GM12864 (cell line): ENCODE data around the gene KTN1.

ENCODE experiments used
- DNase-seq: peaks from one replicate; pipeline ENCODE4 v3.0.0-alpha.2; 2011; ENCODE audit warnings: low read depth
- H3K4me3 ChIP-seq: 2 replicates; pipeline ENCODE4 v1.5.1; 2011; ENCODE audit warnings: mild to moderate bottlenecking, low read depth, low read length, control low read depth
- CTCF ChIP-seq: IDR thresholded peaks from 2 replicates; pipeline ENCODE4 v1.5.1; 2011; ENCODE audit warnings: low read depth, mild to moderate bottlenecking, moderate library complexity, low read length, control low read depth, inconsistent platforms; ENCODE audit errors: missing control alignments

The KTN1 gene

GRCh38 chr14:55641290-55641689, 61.3 kb downstream of the KTN1 start:
- DNase-seq, result no peak
- TF ChIP-seq CTCF, result no peak
- H3K4me3 ChIP-seq, result no peak overlapping the region

GRCh38 chr14:55641954-55642353, 61.9 kb downstream of the KTN1 start:
- no peak for DNase-seq
- no peak for TF ChIP-seq CTCF
- H3K4me3 ChIP-seq, result no peak overlapping the region

- TF ChIP-seq CTCF, result no peak
- no peak for DNase-seq
- H3K4me3 ChIP-seq, result no peak overlapping the region
Measured at GRCh38 chr14:55645145-55645544, 65.1 kb downstream of the KTN1 start.

- TF ChIP-seq CTCF, result no peak
- H3K4me3 ChIP-seq, result no peak overlapping the region
- DNase-seq, result no peak
Measured at GRCh38 chr14:55645845-55646832, 66.1 kb downstream of the KTN1 start.

- H3K4me3 ChIP-seq, result no peak overlapping the region
- TF ChIP-seq CTCF, result no peak
- no peak for DNase-seq
Measured at GRCh38 chr14:55650992-55651391, 71.0 kb downstream of the KTN1 start.

GRCh38 chr14:55654243-55654642, 74.2 kb downstream of the KTN1 start:
- no peak for DNase-seq
- no peak overlapping the region for H3K4me3 ChIP-seq
- no peak for TF ChIP-seq CTCF

- DNase-seq, result no peak
- no peak for TF ChIP-seq CTCF
- no peak overlapping the region for H3K4me3 ChIP-seq
Measured at GRCh38 chr14:55661029-55661428, 81.0 kb downstream of the KTN1 start.
